ENCODE results near the gene EDARADD. TPM values are rescaled to one million over a fixed set of nuclear protein-coding genes. Genes with fewer than 3 reads are reported as not detected.
A peak's percentile ranks its signal among the peaks of the same experiment; 100 is the strongest.

The EDARADD gene
- total and polyA plus RNA-seq, 2 experiments from 2014 or later: 0.86 to 1.7 TPM

DNA sequence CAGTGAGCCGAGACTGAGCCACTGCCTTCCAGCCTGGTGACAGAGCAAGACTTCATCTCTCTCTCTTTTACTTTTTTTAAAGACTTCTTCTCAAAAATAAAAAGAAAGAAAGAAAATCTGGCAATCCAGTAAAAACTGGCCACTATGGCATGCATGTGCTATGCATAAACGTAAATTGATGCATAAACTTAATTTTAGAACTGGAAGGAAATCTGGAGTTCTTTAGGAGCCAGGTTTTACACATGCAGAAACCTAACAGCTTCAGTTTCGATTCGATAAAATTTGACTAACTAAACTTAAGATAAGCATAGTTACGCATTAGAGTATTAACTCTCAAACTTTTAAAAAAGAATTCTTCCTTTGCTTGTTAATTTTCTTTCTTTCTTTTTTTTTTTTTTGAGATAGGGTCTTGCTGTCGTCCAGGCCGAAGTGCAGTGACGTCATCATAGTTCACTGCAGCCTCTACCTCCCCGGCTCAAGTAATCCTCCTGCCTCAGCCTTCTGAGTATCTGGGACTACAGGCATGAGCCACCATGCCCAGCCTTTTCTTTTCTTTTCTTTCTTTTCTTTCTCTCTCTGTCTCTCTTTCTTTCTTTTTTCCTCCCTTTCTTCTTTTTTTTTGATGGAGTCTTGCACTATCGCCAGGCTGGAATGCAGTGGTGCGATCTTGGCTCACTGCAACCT, 117.8 kb downstream of the EDARADD start:
- no peak for DNase-seq
- Histone ChIP-seq H3K27ac (no peak overlapping the region), H3K27me3 (replicated peaks; ENCODE audit: insufficient read depth) (no peaks in the 10 kb centered on the region), H3K9me3 (ENCODE audit: low read depth) (no peaks in the 10 kb centered on the region), H3K79me2 (ENCODE audit: insufficient read depth) (no peaks in the 10 kb centered on the region), H3K9ac (no peak overlapping the region), H3K9me2 (ENCODE audit: insufficient read depth) (no peaks in the 10 kb centered on the region), H3K4me1 (ENCODE audit: insufficient read depth) (peaks cover 12% of the 10 kb centered on the region), H3F3A (ENCODE audit: insufficient read depth) (peaks cover 5% of the 10 kb centered on the region), H3K36me3 (ENCODE audit: low read depth) (no peaks in the 10 kb centered on the region), H3K4me2 (ENCODE audit: unreplicated experiment) (no peak overlapping the region), H2AFZ (no peak overlapping the region), H4K20me1 (ENCODE audit: insufficient read depth) (no peaks in the 10 kb centered on the region), H3K4me3 (no peak overlapping the region)
- in situ Hi-C loops (cut with MboI): no loop called here
- WGBS, 2 experiments (ENCODE audit: low coverage in 1 of 2, low lambda C conversion rate in 2 of 2, missing lambda C conversion rate in 2 of 2): 64 to 65% methylated on average over 11 of the region's 11 CpGs
- TF ChIP-seq EZH2 (IDR thresholded peaks at IDR 0.05; ENCODE audit: insufficient read depth, poor library complexity, severe bottlenecking): no peak
- TF ChIP-seq EZH2phosphoT487 (IDR thresholded peaks at IDR 0.05; ENCODE audit: insufficient read depth, low read depth): no peak

DNA sequence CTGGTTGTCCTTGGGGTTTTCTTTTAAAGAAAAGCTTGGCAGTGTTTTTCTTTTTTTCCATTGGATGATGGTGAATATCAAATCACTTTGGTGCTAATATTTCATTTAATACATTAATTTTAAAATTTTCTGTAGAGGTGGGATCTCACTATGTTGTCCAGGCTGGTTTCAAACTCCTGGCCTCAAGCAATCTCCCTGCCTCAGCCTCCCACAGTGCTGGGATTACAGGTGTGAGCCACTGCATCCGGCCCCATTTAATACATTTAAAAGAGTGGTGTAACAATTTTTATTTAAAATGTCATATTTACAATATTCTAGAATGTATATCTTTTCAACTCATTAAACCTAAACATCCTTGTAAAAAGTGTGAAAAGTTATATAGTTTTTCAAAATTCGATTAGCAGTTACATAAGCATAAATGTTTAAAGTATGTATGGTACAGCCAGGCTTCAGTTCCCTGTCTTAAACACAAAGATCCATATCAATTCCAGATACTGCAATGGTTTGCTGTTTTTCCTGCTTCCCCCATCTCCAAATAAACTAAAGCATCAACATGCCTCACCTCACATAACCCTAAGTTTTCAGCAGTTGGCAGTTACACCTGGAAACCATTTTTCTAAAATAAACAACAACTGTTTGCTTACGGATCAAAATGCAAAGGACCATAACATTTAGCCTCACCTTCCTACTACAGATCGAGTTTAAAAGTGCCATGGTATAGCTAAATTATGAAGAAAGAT, 120.8 kb downstream of the EDARADD start:
- Histone ChIP-seq H2AFZ (no peak overlapping the region), H3K4me3 (no peak overlapping the region), H3K79me2 (ENCODE audit: insufficient read depth) (no peaks in the 10 kb centered on the region), H3K36me3 (ENCODE audit: low read depth) (no peaks in the 10 kb centered on the region), H3K27ac (no peak overlapping the region), H4K20me1 (ENCODE audit: insufficient read depth) (no peaks in the 10 kb centered on the region), H3F3A (ENCODE audit: insufficient read depth) (no peaks in the 10 kb centered on the region), H3K9me3 (ENCODE audit: low read depth) (no peaks in the 10 kb centered on the region), H3K4me1 (ENCODE audit: insufficient read depth) (peaks cover 8% of the 10 kb centered on the region), H3K4me2 (ENCODE audit: unreplicated experiment) (no peak overlapping the region), H3K9me2 (ENCODE audit: insufficient read depth) (no peaks in the 10 kb centered on the region), H3K27me3 (replicated peaks; ENCODE audit: insufficient read depth) (no peaks in the 10 kb centered on the region), H3K9ac (no peak overlapping the region)
- in situ Hi-C loops (cut with MboI): no loop called here
- 55 to 59% methylated on average over 4 of the region's 4 CpGs for WGBS, 2 experiments (ENCODE audit: low coverage in 1 of 2, low lambda C conversion rate in 2 of 2, missing lambda C conversion rate in 2 of 2)
- TF ChIP-seq EZH2phosphoT487 (IDR thresholded peaks at IDR 0.05; ENCODE audit: insufficient read depth, low read depth) (no peak), EZH2 (IDR thresholded peaks at IDR 0.05; ENCODE audit: insufficient read depth, poor library complexity, severe bottlenecking) (no peak)
- no peak for DNase-seq

DNA sequence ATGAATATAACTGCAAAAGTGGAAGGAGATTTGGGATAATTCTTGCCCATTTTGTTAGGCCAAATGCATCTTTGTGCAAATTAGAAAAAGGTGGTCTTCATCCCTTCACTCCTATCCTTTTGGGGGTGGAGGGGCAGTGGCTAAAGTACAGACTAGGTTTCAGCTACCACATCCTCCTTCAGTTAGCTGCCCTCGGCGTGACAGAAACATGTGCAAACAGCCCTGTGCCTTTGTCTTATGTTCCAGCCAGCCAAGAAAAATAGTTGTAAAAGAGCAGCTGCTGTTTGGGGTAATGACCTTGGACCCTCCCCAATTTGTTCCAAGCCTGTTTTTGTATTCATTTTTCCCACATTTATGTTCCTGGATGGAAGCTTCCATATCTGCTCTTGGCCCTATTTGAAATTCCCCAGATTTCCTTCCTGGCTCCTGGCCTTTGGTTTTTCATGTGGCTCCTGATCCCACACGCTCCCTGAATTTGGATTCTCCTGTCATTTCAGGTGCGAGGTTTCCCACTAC, 121.4 kb downstream of the EDARADD start:
- Histone ChIP-seq H3K9me2 (ENCODE audit: insufficient read depth) (no peaks in the 10 kb centered on the region), H3K4me1 (ENCODE audit: insufficient read depth) (peaks cover 8% of the 10 kb centered on the region), H3K79me2 (ENCODE audit: insufficient read depth) (no peaks in the 10 kb centered on the region), H3K4me2 (ENCODE audit: unreplicated experiment) (no peak overlapping the region), H4K20me1 (ENCODE audit: insufficient read depth) (no peaks in the 10 kb centered on the region), H3K27me3 (replicated peaks; ENCODE audit: insufficient read depth) (no peaks in the 10 kb centered on the region), H3K9me3 (ENCODE audit: low read depth) (no peaks in the 10 kb centered on the region), H3K27ac (no peak overlapping the region), H3K9ac (no peak overlapping the region), H3K4me3 (no peak overlapping the region), H2AFZ (no peak overlapping the region), H3K36me3 (ENCODE audit: low read depth) (no peaks in the 10 kb centered on the region), H3F3A (ENCODE audit: insufficient read depth) (no peaks in the 10 kb centered on the region)
- DNase-seq: no peak
- in situ Hi-C loops (cut with MboI): no loop called here
- WGBS, 2 experiments (ENCODE audit: low coverage in 1 of 2, low lambda C conversion rate in 2 of 2, missing lambda C conversion rate in 2 of 2): 62 to 69% methylated on average over 4 of the region's 4 CpGs
- TF ChIP-seq EZH2 (IDR thresholded peaks at IDR 0.05; ENCODE audit: insufficient read depth, poor library complexity, severe bottlenecking): no peak
- TF ChIP-seq EZH2phosphoT487 (IDR thresholded peaks at IDR 0.05; ENCODE audit: insufficient read depth, low read depth): no peak

DNA sequence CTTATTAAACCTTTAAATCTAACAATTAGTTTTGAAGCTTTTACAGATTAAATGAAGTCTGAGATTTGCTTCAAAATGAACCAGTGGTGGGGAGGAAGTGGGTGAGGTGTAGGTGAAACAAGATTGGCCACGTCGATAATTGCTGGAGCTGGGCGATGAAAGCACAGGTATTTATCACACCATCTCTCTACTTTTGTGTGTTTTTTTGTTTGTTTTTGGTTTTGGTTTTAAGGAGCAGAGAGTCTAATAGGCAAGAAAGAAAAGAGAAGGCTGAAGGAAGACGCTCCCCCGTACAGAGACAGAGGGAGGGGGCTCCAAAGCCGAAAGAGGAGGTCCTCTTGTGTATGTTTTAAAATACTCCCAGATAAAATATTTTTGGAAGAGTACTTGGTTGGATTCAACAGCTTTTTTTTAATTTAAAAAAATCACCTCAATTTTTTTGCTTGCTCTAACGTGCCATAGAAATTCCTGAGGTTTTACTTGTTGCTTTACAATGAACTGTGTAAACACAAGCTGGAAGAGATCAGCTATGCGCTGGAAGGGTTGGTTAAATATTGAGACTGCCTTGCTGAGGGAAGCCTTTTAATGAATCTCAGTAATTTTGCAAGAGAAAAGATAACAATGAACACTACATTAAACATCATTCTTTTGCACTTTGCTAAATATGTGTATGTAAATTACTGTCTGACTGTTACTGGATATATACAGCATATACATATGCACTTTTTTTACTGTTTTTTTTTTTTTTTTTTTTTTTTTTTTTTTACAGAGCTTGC, 123.0 kb downstream of the EDARADD start:
- Histone ChIP-seq H3K9me2 (ENCODE audit: insufficient read depth) (no peaks in the 10 kb centered on the region), H3K27me3 (replicated peaks; ENCODE audit: insufficient read depth) (no peaks in the 10 kb centered on the region), H3K4me3 (no peak overlapping the region), H3K9ac (no peak overlapping the region), H3K79me2 (ENCODE audit: insufficient read depth) (no peaks in the 10 kb centered on the region), H3K36me3 (ENCODE audit: low read depth) (no peaks in the 10 kb centered on the region), H4K20me1 (ENCODE audit: insufficient read depth) (no peaks in the 10 kb centered on the region), H3F3A (ENCODE audit: insufficient read depth) (no peaks in the 10 kb centered on the region), H3K4me2 (ENCODE audit: unreplicated experiment) (peak overlapping the region; percentile 23), H3K4me1 (ENCODE audit: insufficient read depth) (peaks cover 8% of the 10 kb centered on the region), H2AFZ (no peak overlapping the region; the same call in 1 of the 2 replicates), H3K9me3 (ENCODE audit: low read depth) (no peaks in the 10 kb centered on the region), H3K27ac (no peak overlapping the region)
- 27 to 29% methylated on average over 8 of the region's 8 CpGs for WGBS, 2 experiments (ENCODE audit: low coverage in 1 of 2, low lambda C conversion rate in 2 of 2, missing lambda C conversion rate in 2 of 2)
- TF ChIP-seq EZH2phosphoT487 (IDR thresholded peaks at IDR 0.05; ENCODE audit: insufficient read depth, low read depth) (no peak), EZH2 (IDR thresholded peaks at IDR 0.05; ENCODE audit: insufficient read depth, poor library complexity, severe bottlenecking) (no peak)
- in situ Hi-C loops (cut with MboI): no loop called here
- DNase-seq: peak; percentile 64

All from GM23248 (cell line).